ENCODE measurements around the gene RAB6B.

The RAB6B gene

DNA sequence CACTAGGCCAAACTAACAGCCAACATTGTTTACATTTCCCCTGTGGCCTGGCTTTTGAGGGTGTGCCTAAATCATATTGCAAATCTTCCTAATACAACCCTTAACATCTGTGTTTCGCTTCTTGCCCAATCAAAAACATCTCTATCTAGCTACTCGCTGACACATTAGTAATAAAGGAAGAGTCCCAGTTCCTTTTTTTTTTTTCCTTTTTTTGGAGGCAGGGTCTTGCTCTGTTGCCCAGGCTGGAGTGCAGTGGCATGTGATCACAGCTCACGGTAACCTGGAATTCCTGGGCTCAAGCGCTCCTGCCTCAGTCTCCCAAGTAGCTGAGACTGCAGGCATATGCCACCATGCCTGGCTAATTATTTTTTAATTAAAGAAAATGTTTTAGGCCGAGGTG, 92.2 kb downstream of the RAB6B start:
- TF ChIP-seq, protein P1, sequence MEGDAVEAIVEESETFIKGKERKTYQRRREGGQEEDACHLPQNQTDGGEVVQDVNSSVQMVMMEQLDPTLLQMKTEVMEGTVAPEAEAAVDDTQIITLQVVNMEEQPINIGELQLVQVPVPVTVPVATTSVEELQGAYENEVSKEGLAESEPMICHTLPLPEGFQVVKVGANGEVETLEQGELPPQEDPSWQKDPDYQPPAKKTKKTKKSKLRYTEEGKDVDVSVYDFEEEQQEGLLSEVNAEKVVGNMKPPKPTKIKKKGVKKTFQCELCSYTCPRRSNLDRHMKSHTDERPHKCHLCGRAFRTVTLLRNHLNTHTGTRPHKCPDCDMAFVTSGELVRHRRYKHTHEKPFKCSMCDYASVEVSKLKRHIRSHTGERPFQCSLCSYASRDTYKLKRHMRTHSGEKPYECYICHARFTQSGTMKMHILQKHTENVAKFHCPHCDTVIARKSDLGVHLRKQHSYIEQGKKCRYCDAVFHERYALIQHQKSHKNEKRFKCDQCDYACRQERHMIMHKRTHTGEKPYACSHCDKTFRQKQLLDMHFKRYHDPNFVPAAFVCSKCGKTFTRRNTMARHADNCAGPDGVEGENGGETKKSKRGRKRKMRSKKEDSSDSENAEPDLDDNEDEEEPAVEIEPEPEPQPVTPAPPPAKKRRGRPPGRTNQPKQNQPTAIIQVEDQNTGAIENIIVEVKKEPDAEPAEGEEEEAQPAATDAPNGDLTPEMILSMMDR (IDR thresholded peaks at IDR 0.05), result no peak

DNA sequence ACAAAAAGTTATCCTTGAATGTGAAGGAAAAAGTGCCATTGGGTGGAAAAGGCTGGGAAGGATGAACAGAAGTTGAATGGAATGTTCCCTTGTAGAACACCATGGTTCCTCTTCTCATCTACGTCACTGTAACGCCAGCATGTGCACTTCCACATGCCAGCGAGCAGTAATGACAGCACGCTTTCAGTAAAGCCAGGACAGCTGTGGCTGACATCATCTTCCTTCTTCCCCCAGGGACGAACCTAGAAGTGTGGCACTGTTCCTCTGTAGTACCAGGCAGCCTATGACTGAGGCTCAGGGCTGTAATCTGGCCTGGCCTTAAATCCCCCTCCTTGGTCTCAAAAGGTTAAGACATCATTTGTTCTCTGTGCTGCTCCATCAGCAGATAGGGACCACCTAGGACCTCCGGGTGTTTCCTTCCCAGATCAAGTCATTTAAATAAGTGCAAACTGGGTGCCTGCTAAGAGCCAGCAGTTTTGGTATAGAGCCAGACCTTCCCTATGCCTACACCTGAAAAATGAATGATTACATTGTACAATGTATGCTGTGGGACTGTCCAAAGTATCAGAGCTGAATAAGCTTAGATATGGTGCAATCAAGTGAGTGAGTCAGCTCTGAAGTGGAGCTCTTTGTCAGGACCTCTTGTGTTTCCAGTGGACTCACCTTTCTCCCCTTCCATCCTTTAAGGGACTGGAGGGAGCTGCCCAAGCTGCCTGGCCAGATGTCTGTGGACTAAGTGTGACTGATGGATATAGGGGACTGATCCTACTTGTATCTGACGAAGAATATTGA, 95.7 kb downstream of the RAB6B start:
- TF ChIP-seq, protein P1 (IDR thresholded peaks at IDR 0.05), result no peak

DNA sequence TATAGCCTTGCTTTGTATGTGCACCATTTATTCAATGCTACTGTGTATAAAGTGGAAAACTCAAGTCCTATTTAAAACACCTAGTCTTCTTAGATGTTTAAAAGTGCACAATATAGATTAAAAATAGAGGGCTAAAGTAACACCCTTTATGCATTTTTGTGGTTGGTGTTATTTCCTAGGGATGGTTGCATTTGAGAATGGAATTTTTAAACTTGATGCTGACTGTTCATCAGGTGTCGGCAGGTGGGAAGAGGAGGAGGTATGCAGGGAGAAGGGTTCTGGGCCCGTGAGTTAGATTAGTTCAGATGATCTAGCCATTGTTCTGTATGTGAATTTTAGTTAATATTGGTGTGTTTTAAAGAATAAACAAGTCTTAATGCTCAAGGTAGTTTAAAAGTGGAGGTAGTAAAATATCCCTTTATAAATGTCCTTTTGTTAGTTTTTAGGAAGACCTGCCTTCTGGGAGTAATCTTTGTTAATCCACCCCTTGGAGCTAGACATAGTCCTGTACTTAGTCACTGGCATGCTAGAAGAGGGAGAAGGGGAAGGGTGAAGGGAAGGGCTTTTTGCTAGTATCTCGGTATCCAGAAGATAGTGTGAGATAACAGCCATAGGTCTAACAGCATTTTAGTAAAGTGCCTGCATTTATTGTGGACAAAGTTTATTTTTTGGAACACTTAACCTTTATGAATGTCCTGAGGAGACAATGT, 98.1 kb downstream of the RAB6B start:
- TF ChIP-seq, protein P1 (IDR thresholded peaks at IDR 0.05), result no peak

DNA sequence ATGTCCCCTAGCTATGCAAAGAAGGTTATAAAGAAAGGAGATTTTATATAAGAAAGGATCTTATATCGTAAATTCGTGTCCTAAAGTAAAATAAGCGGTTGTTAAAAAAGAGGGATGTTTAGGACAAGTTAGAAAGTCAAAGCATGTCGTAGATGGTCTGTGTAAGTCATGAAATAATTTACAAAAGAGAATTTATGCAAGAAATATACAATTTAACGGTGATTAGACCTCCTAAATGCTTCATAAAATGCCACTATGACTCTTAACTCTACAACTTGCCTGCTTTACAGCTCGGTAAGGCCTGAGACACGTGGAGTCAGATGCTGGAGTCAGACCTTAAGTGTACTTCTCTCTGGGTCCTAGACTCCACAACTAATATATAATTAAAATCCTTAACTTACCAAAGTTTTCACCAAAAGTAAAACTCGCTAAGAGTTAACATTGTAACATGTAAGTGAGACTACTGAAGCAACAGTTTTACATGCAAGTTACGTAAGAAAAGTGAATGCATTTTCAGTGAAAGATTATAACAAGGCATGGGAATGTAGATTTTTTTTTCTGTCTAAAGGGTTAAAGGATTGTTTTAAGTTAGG, 103.4 kb downstream of the RAB6B start:
- TF ChIP-seq, protein P1 (IDR thresholded peaks at IDR 0.05), result no peak

DNA sequence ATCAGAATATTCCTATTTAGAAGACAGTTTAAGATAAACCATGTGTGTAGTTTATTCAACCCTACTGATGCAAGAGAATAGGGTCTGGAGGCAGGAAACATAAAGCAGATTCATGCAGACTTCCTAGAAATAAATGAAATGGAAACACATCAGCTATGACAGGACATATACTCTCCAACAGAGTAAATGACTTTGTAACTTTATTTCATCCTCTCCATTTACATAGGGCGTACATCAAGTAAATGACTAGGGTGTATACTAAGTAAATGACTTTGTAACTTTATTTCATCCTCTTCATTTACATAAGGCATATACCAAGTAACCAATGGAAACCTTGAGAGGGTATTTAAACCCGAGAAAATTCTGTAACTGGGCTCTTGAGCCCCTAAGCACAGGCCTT, 107.7 kb downstream of the RAB6B start:
- TF ChIP-seq, protein P1 (IDR thresholded peaks at IDR 0.05), result no peak

DNA sequence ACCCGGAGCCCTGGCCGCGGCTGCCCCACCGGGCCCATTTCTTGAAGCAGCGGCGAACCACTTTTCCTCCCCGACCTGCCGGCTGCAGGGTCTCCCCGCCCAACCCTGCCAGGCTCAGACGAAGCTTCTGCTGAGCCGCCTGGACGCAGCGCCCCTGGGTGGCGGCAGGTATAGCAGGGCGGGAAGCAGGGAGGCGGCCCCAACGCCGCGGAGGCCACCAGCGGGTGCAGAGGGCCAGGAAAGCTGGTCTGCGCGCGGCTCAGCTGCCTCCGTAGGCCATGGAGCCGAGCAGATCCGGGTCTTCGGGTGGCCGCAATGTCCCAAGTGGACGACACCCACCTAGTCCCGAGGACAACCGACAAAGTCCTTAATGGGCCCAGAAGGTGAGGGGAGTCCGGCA, 111.9 kb downstream of the RAB6B start:
- TF ChIP-seq, protein P1 (IDR thresholded peaks at IDR 0.05), result no peak

DNA sequence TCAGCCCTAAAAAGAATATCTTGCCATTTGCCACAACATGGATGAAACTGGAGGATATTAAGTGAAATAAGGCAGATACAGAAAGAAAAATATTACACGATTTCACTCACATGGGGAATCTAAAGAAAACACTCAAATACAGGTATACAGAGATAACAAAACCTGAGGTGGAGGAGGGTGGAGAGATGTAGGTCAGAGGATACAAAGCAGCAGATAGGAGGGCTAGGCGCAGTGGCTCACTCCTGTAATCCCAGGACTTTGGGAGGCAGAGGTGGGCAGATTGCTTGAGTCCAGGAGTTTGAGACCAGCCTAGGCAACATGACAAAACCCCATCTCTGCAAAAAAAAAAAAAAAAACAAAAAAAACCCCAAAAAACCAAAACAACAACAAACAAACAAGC, 113.2 kb downstream of the RAB6B start:
- TF ChIP-seq, protein P1 (IDR thresholded peaks at IDR 0.05), result no peak

Data from LNCAP (cell line).